ENCODE results near the gene DPEP1. TPM values are rescaled to one million over a fixed set of nuclear protein-coding genes. Genes with fewer than 3 reads are reported as not detected.
"Not testable (repeated sequence)": the region's sequence is repeated elsewhere in the genome, so short reads cannot be mapped to it uniquely, and the experiment has no call there.

Gene DPEP1
- total RNA-seq: 2.4 TPM

DNA sequence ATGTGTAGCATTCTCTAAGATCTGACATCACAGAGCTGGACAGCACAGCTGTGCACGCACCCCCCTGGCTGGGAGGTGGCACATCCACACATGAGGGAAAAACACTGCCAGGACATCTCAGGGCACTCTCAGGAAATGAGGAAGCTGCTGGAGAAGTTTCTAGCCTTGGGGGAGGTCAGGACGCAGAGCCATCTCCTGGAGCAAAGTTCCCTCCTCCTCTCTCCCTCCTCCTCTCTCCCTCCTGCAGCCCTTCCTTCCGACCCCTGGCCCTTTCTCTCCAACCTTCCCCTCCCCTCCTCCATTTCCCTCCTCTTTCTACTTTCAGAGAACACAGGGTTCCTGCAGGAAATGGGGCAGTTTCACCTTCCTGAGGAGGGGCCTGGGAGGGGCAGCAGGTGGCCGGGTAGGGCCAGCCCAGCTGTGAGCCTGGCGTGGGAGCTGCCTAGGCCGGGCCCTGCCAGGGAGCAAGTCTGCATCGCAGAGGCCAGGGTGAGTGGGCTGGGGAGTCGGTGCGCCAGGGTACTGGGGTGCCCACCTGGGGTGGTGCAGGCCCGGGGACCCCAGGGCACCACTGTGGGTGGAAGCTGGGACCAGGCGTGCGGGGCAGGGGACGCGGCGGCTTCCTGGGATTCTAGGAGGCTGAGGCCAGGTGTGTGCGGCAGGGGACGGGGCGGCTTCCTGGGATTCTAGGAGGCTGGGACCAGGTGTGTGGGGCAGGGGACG lies at the start of gene DPEP1:
Gene DPEP1 (plus strand): TSS at position 412 of the 723 bp plus-strand sequence. CDS start 16,769 bp downstream, outside the sequence.
- no peak for DNase-seq (ENCODE audit: low spot score in 2 of 2)
- no peak for FAIRE-seq

- no peak for DNase-seq (ENCODE audit: low spot score in 2 of 2)
- FAIRE-seq: no peak
These were observed 48.8 kb upstream of the DPEP1 start for GRCh38 chr16:89564476-89565255.

DNA sequence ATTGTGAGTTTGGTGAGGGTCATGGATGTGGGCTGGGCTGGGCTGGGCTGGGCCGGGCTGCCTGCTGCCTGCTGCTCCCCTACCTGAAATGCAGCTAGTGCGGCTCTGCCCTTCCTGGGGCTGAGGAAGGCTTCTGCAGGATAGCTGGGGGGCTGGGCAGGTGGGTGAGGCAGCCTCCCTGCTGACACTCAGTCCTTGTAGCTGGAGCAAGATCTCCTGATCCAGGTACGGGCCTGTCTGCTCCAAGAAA lies 48.3 kb upstream of the DPEP1 start:
- FAIRE-seq: no peak
- DNase-seq (ENCODE audit: low spot score in 2 of 2): no peak

- FAIRE-seq (no peak), DNase-seq (ENCODE audit: low spot score in 2 of 2) (peak; percentile 33 to 64)
These were observed 47.7 kb upstream of the DPEP1 start for GRCh38 chr16:89565506-89566372.

GRCh38 chr16:89567656-89568594 lies 45.5 kb upstream of the DPEP1 start:
- FAIRE-seq (no peak), DNase-seq (ENCODE audit: low spot score in 2 of 2) (no peak)

GRCh38 chr16:89569506-89570341 lies 43.7 kb upstream of the DPEP1 start:
- FAIRE-seq (no peak), DNase-seq (ENCODE audit: low spot score in 2 of 2) (no peak)

- FAIRE-seq (no peak), DNase-seq (ENCODE audit: low spot score in 2 of 2) (no peak)
These were observed 43.0 kb upstream of the DPEP1 start for GRCh38 chr16:89570342-89570923.

GRCh38 chr16:89570983-89571598 lies 42.4 kb upstream of the DPEP1 start:
- DNase-seq (ENCODE audit: low spot score in 2 of 2); FAIRE-seq: not testable (repeated sequence)

- FAIRE-seq: no peak
- DNase-seq (ENCODE audit: low spot score in 2 of 2): no peak
These were observed 41.8 kb upstream of the DPEP1 start for GRCh38 chr16:89571636-89572035.

GRCh38 chr16:89572073-89572484 lies 41.4 kb upstream of the DPEP1 start:
- FAIRE-seq (no peak), DNase-seq (ENCODE audit: low spot score in 2 of 2) (no peak)

GRCh38 chr16:89572485-89573205 lies 40.8 kb upstream of the DPEP1 start:
- DNase-seq (ENCODE audit: low spot score in 2 of 2) (no peak), FAIRE-seq (no peak)

- FAIRE-seq (no peak), DNase-seq (ENCODE audit: low spot score in 2 of 2) (no peak)
These were observed 39.4 kb upstream of the DPEP1 start for GRCh38 chr16:89573826-89574680.

DNA sequence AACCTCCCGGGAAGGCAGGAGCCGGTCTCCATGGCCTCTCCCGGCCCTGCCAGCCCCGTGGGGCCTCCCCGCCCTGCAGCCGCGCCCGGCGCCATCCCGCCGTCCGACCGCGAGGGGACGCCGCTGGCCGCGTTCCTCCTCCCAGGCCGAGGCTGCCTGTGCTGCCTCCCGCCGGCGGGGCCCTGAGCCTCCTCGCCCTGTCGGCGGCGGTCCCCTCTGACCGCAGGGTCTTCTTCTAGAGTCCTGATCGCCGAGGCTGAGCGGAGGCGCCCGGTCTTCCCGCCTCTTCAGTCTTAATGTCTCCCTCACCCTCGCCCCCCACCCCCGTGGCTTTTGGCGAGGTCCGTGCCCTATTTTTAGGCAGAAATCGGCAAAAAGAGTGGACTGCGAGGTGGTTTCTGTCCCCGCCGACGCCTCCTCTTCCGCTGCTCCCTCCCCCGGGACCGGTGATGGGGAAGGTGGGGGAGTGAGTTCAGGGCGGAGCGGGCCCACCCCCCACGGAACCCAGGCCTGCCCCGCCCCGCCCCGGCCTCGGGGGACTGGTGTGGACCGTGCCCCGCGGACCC lies 38.7 kb upstream of the DPEP1 start:
- DNase-seq (ENCODE audit: low spot score in 2 of 2) (peak in 1 of 2 donors; percentile 80), FAIRE-seq (no peak)

DNA sequence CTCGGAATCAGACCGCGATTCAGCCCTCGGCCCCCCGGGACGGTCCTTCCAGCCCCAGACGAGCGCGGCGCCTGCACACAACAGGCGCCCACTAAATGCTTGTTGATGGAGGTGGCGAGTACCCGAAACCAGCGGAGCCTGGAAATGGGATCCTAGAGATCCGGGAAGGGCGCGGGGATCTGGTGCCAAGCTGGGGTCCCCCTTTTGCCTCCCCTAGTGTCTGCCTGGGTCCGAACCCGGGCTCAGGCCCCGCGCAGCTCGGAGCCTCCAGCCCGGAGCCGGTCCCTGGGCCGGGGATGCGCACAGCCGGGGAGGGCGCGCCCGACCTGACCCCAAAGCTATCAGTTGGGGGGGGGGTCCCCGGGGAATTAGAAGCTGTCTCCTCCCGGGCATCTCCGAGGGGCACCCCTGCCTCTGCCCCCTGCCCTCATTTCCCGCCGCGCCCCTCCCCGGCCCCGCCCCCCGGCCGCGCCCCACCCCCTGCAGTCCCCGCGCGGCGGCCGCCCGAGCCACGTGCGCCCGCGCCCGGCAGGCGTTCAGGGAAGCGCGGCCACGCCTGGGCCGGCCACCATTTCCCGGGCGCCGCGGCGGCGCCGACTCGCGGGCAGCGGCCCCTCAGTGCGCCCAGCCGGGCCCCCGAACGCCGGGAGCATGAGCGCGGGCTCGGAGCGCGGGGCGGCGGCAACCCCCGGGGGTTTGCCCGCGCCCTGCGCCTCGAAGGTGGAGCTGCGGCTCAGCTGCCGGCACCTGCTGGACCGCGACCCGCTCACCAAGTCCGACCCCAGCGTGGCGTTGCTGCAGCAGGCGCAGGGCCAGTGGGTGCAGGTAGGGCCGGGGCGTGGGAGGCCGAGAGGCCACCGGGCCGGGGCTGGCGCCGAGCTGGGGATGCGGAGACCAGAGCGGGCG lies 37.9 kb upstream of the DPEP1 start, which contains the start of gene CPNE7:
Gene CPNE7 (plus strand): TSS at position 512 of the 906 bp plus-strand sequence. CDS start 140 bp downstream, at position 652.
- FAIRE-seq (no peak), DNase-seq (ENCODE audit: low spot score in 2 of 2) (peak; percentile 62 to 67)

All from frontal cortex (tissue), 4 donors.